Choroid plexus epithelial cell (primary cell): ENCODE measurements around the gene CCDC9B.
A peak's percentile ranks its signal among the peaks of the same experiment; 100 is the strongest.

Experiments used
- DNase-seq: peaks from one replicate; pipeline ENCODE4 v3.0.0-alpha.2; 2010; ENCODE audit warnings: low read depth
- H3K4me3 ChIP-seq: 2 replicates; pipeline ENCODE4 v1.5.1; 2011; ENCODE audit warnings: low read depth, mild to moderate bottlenecking, control low read depth, low read length, moderate library complexity
- CTCF ChIP-seq: conservative IDR thresholded peaks from 2 replicates; pipeline ENCODE4 v1.5.1; 2011; ENCODE audit warnings: low read depth, mild to moderate bottlenecking, control low read depth, inconsistent platforms, low read length, moderate library complexity

CCDC9B gene

GRCh38 chr15:40307421-40308211 lies 33.1 kb downstream of the CCDC9B start, which contains the start of gene PLCB2:
Gene PLCB2, minus strand, starts transcription at chr15:40307935. Its CDS starts 263 bp downstream, at chr15:40307672.
- no peak for DNase-seq
- peak; percentile 48 for TF ChIP-seq CTCF
- no peak within 1 kb of the TSS for H3K4me3 ChIP-seq

GRCh38 chr15:40306908-40307307 lies 33.8 kb downstream of the CCDC9B start:
- DNase-seq: no peak
- TF ChIP-seq CTCF: no peak
- no peak overlapping the region for H3K4me3 ChIP-seq

GRCh38 chr15:40306371-40306770 lies 34.4 kb downstream of the CCDC9B start:
- no peak for DNase-seq
- no peak for TF ChIP-seq CTCF
- no peak overlapping the region for H3K4me3 ChIP-seq

- TF ChIP-seq CTCF: no peak
- H3K4me3 ChIP-seq: no peak overlapping the region
Observed at GRCh38 chr15:40305281-40305680, 35.5 kb downstream of the CCDC9B start.

GRCh38 chr15:40303576-40303975 lies 37.2 kb downstream of the CCDC9B start:
- no peak for DNase-seq
- TF ChIP-seq CTCF: no peak

More at GRCh38 chr15:40305281-40305680, 35.5 kb downstream of the CCDC9B start:
- DNase-seq: no peak

GRCh38 chr15:40302981-40303380 lies 37.8 kb downstream of the CCDC9B start:
- TF ChIP-seq CTCF: no peak
- H3K4me3 ChIP-seq: no peak overlapping the region
- DNase-seq: no peak

More at GRCh38 chr15:40303576-40303975, 37.2 kb downstream of the CCDC9B start:
- H3K4me3 ChIP-seq: no peak overlapping the region
